Measurements from ENCODE around the gene LENEP.

LENEP gene

DNA sequence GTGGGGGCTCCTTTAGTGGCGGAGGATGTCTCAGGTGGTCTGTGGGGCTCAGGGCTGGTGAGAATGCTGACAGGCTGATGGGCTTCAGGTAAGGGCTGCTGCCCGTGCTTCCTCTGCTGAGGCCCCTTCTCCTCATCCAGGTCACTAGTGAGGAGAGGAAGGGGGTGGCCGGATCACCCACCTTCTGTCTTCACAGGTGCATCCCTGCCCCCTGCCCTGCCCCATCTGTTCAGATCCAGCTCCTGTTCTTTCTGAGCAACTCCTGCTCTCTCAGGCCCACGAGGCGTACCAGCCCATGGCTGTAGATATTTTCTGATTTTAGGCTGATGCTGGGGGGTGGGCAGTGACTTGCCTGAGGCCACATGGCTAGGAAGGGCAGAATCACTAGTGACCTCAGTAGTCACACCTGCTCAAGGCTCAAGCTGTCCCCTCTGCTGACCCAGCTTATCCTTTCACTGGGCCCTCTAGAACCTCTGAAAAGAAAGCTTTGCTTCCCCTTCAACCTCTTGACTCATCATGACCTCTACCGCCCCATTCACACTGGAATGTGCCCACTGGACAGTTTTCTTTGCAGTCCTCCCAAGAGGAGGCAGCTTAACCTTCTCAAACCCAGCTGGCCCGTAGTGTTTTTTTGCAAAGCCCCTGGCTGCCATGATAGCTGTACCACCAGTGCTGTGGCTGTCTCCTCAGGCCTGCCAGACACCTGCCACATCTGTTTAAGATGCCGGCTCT lies 25.4 kb downstream of the LENEP start:
- CTCF ChIA-PET, result interaction anchor here (0.8 to 6.7 kb wide), 12 partner anchors 15 to 459 kb away, joined by 4 to 48 read pairs (median 6); partner anchors contain the start of genes ADAM15, DCST1, DCST2 and FLAD1
- no peak for DNase-seq
- peak overlapping the region; percentile 35 for H3K27ac Mint-ChIP-seq
- H3K4me1 Mint-ChIP-seq, result peaks cover 57% of the 10 kb centered on the region
- H3K4me3 Mint-ChIP-seq, result no peak overlapping the region
- peaks cover 48% of the 10 kb centered on the region for H3K36me3 Mint-ChIP-seq
- H3K27me3 Mint-ChIP-seq, result peaks cover 5% of the 10 kb centered on the region
- H3K9me3 Mint-ChIP-seq, result no peaks in the 10 kb centered on the region

DNA sequence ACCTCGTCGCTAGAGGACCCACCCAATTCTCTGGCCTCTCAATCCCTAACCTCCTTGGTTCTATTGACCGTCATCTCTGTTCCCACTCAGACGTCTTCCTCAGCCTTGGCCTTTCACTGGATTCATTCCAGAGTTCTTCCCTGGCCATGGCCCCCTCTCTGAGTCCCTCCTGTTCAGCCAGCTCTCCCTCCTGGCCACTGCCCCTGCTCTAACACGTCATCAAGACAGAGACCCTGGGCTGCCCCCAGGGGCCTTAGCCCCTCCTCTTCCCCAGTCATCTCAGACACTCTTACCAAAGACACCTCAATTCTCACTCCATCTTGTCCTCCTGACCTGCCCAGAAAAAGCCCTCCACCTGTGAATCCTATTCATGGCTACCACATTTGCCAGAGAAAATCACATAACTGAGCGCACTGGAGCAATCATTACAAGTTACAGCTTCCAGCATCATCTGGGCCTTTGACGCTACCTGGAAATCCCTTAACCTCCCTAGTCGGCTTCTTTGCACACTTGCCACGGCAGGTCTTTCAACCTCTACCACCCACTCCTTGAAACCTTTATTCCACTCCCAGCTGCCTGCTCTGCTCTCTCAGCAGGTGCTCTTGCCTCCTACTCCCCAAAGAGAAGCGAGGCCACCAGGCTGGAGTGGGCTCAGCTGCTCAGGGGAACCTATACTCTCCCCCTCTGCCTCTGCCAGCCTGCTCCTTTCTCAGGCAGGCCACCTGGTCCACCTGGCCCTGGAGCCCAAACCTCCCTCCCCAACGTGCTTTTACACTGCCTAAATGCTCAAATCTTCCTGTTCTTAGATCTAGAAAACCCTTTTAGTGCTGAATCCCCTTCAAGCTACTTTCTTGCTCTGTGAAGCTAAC lies 26.2 kb downstream of the LENEP start:
- H3K4me1 Mint-ChIP-seq, result peaks cover 48% of the 10 kb centered on the region
- H3K9me3 Mint-ChIP-seq, result no peaks in the 10 kb centered on the region
- CTCF ChIA-PET, result interaction anchor here (0.8 to 6.7 kb wide), 9 partner anchors 14 to 65 kb away, joined by 3 to 48 read pairs (median 6); partner anchors contain the start of genes ADAM15, DCST1, DCST2 and PYGO2
- DNase-seq, result no peak
- H3K27me3 Mint-ChIP-seq, result peaks cover 9% of the 10 kb centered on the region
- H3K36me3 Mint-ChIP-seq, result peaks cover 41% of the 10 kb centered on the region
- no peak overlapping the region for H3K4me3 Mint-ChIP-seq
- H3K27ac Mint-ChIP-seq, result peak overlapping the region; percentile 35

DNA sequence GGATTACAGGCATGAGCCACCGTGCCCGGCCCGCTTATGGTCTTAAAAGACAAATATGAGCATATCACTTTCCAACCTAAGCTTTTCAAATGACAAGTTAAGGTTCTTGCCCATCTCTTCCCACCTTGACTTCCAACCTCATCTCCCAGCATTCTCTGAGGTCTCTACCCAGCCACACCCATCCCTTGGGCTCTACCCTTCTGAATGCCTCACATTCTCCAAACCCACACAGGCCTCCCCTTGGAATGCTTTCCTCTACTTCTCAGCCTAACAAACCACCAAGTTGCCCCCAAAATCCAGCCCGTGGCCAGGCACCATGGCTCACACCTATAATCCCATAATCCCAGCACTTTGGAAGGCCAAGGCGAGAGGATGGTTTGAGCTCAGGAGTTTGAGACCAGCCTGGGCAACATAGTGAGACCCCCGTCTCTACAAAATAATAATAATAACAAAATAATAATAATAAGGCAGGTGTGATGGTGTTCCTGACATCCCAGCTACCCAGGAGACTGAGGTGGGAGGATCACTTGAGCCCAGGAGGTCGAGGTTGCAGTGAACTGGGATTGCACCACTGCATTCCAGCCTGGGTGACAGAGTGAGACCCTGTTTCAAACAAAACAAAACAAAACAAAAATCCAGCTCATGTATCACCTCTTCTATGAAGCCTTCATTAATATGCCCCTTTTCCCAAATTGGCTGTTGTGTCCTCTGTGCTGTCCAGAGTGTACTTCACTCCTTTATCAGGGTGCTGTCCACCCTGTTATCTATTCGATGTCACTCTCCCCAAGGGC lies 28.9 kb downstream of the LENEP start:
- Mint-ChIP-seq H3K4me3 (no peak overlapping the region), H3K27ac (no peak overlapping the region), H3K27me3 (peaks cover 10% of the 10 kb centered on the region), H3K4me1 (peaks cover 24% of the 10 kb centered on the region), H3K9me3 (no peaks in the 10 kb centered on the region), H3K36me3 (peaks cover 23% of the 10 kb centered on the region)
- no peak for DNase-seq
- CTCF ChIA-PET, result interaction anchor here (1.2 to 2.3 kb wide), 4 partner anchors 29 to 63 kb away, joined by 4 to 7 read pairs (median 6); partner anchors contain the start of genes ADAM15 and PYGO2

DNA sequence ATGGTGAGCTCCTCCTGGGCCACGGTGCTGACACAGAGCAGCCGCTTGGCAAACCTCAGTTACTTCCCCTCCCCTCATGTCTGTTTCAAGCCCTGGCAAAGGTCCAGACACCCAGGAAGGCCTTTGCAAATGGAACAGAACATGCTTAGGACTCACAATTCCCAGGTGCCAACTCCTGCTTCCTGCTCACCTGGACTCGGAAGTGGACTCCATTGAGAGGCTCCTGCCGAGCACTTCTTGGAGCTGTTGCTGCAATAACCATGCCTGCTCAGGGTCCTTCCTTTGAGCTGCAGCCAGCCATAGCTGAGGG lies 29.5 kb downstream of the LENEP start:
- Mint-ChIP-seq H3K36me3 (peaks cover 19% of the 10 kb centered on the region), H3K4me3 (no peak overlapping the region), H3K27me3 (peaks cover 10% of the 10 kb centered on the region), H3K4me1 (peaks cover 19% of the 10 kb centered on the region), H3K27ac (no peak overlapping the region), H3K9me3 (no peaks in the 10 kb centered on the region)
- DNase-seq, result no peak
- CTCF ChIA-PET, result interaction anchor here (1.2 to 2.3 kb wide), 4 partner anchors 29 to 63 kb away, joined by 4 to 7 read pairs (median 6); partner anchors contain the start of genes ADAM15 and PYGO2

DNA sequence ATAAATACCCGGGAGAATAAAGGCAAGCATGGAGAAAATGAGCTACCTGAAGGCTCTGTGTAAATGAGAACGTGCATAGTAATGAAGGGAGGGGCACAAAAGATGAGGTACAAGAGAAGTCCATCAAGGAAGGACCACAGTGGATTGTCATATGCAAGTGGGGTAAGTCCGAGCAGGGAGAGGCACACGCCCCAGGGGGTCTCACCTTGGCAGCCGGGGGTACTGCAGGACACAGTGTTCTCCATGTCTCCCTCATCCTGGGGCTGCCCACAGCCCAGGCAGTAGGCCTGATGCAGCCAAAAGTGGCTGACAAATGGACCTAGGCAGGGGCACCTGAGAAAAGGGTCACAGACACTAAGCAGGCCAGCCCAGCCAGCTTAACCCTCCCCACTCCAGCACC lies 30.2 kb downstream of the LENEP start:
- CTCF ChIA-PET, result interaction anchor here (1.9 to 2.3 kb wide), 2 partner anchors 28 to 62 kb away, joined by 6 to 7 read pairs; partner anchors contain the start of gene ADAM15
- peak overlapping the region; percentile 3 for H3K27ac Mint-ChIP-seq

DNA sequence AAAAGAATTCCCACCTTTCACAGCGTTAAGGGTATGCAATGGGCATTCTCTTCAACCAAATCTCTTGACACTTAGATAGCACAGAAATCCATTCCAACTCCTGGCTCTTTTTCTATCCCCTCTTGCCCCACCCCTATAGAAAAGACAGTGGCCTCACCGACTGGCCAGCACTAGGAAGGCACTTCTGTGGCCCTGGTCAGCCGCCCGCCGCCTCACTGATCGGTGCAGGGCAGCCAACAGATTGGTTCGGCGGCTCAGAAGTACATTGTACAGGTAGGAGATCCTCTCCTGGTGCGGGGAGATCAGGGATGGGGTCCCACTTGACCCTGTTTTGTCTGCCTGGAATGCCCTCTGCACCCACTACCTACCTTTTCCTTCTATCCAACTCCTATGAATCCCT lies 30.9 kb downstream of the LENEP start:
- Mint-ChIP-seq H3K9me3 (no peaks in the 10 kb centered on the region), H3K27me3 (peaks cover 16% of the 10 kb centered on the region), H3K4me1 (peaks cover 9% of the 10 kb centered on the region), H3K36me3 (peaks cover 10% of the 10 kb centered on the region), H3K4me3 (no peak overlapping the region), H3K27ac (no peak overlapping the region)
- CTCF ChIA-PET, result interaction anchor here (1.6 to 2.3 kb wide), 2 partner anchors 8 to 61 kb away, joined by 5 to 6 read pairs; no protein-coding TSS in a partner anchor
- DNase-seq, result no peak

More for the DNA sequence above, 30.2 kb downstream of the LENEP start:
- peaks cover 15% of the 10 kb centered on the region for H3K4me1 Mint-ChIP-seq
- peaks cover 16% of the 10 kb centered on the region for H3K36me3 Mint-ChIP-seq
- no peak overlapping the region for H3K4me3 Mint-ChIP-seq
- no peaks in the 10 kb centered on the region for H3K9me3 Mint-ChIP-seq
- no peak for DNase-seq
- peaks cover 10% of the 10 kb centered on the region for H3K27me3 Mint-ChIP-seq

DNA sequence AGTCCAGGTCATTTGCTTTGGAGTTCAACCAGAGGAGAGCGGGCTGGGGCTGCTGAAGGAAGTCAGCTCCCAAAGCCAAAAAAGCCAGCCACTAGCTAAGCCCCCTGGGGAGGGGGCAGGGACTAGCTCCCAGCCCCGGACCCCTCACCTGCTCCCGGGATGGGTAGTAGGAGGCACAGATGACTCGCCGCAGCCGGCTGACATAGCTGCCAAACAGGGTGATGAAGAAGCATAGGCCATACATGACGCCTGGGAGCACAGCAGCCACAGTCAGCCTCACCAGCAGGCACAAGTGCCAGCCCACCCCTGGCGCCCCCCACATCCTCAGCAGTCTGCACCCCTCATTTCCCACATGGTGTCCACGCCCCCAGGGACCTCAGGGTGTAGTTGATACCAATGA lies 32.8 kb downstream of the LENEP start:
- DNase-seq, result no peak
- no peak overlapping the region for H3K4me3 Mint-ChIP-seq
- peaks cover 29% of the 10 kb centered on the region for H3K27me3 Mint-ChIP-seq
- CTCF ChIA-PET, result interaction anchor here (1.0 to 1.6 kb wide), 2 partner anchors 9 to 10 kb away, joined by 5 read pairs; no protein-coding TSS in a partner anchor
- no peak overlapping the region for H3K27ac Mint-ChIP-seq
- H3K4me1 Mint-ChIP-seq, result no peaks in the 10 kb centered on the region
- H3K9me3 Mint-ChIP-seq, result no peaks in the 10 kb centered on the region
- H3K36me3 Mint-ChIP-seq, result no peaks in the 10 kb centered on the region

DNA sequence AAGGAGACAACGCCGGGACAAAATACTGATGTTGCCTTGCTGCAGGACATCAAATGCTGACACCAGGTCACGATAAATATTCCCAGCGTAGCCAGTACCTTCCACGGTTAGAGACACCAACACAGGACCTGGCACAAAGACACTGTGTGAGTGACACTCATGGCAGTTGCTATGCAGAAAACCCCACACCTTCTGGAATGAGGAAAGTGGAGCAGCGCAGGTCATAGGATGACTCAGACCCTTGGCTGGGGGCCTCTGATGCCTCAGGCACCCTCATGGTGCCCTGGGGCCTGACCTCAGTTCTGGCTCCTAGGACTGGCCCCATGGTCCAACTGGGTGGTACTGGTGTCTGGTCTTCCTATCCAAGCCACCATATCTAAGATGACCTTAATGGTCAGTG lies 33.2 kb downstream of the LENEP start:
- Mint-ChIP-seq H3K27ac (no peak overlapping the region), H3K36me3 (no peaks in the 10 kb centered on the region), H3K4me1 (no peaks in the 10 kb centered on the region), H3K27me3 (peaks cover 30% of the 10 kb centered on the region), H3K4me3 (no peak overlapping the region), H3K9me3 (no peaks in the 10 kb centered on the region)
- no peak for DNase-seq
- CTCF ChIA-PET, result no interaction called here

DNA sequence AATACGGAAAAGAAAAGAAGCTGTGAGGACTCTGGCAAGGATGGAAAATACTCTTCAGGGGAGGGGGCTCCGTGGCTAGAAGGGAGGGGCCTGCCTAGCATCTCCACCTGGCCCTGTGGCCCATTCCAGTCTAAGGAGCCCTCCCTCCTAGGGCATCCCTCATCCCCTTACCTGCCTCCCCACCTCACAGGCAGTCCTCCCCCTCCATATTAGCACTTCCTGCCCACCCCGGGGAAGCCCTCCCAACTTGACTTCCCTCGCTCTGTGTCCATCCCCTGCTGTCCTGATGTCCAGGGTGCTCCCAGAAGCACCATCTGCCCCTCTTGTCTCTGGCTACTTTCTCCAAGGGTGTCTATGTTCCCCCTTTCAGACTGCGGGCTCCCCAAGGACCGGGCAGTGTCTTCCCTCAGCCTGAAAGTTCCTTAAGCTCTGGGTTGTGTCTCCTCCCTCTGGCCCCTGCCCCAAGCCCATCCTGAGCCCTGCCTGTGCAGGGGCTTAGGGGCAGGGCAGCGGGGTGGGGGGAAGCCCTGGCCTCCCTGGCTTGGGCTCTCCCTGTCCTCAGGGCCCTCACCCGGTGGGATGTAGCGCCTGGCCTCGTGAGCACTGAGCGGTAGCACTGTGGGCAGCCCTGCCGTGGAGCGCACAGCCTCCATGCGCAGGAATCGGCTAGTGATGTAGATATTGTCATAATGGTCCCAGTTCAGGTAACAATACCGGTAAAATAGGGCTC lies 36.3 kb downstream of the LENEP start:
- no peak overlapping the region for H3K4me3 Mint-ChIP-seq
- no peak overlapping the region for H3K27ac Mint-ChIP-seq
- no peak for DNase-seq
- H3K27me3 Mint-ChIP-seq, result peaks cover 45% of the 10 kb centered on the region
- CTCF ChIA-PET, result no interaction called here
- H3K4me1 Mint-ChIP-seq, result no peaks in the 10 kb centered on the region
- H3K9me3 Mint-ChIP-seq, result no peaks in the 10 kb centered on the region
- H3K36me3 Mint-ChIP-seq, result no peaks in the 10 kb centered on the region

DNA sequence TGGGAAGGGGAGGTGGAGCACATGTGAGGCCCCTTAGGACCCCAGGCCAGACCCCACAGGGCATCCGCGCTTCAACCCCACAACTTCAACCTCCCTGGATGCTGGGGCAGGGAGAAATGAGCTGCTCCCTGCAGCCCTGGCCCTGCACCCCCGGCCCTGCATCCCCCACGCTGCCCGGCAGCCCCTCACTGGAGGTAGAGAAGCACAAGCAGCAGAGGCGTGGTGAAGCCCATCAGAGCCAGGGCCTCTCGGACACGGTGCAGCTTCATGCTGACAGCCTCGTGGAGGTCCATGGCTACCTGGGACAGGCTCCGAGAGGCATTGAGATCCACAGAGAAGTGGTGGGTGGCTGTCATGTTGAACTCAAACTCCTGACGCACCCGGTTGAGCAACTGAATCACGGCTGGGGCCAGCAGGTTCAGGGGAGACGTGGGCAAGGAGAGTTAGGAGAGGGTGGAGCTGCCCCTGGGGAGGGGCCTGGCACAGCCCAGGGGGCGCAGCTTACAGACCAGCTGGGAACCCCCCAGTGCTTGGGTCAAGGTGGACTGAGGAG lies 36.9 kb downstream of the LENEP start:
- Mint-ChIP-seq H3K36me3 (no peaks in the 10 kb centered on the region), H3K4me1 (no peaks in the 10 kb centered on the region), H3K9me3 (no peaks in the 10 kb centered on the region), H3K27me3 (peaks cover 48% of the 10 kb centered on the region), H3K4me3 (no peak overlapping the region), H3K27ac (no peak overlapping the region)
- CTCF ChIA-PET, result interaction anchor here (0.8 kb wide), 1 partner anchor 9 kb away, joined by 3 read pairs; no protein-coding TSS in a partner anchor
- no peak for DNase-seq

DNA sequence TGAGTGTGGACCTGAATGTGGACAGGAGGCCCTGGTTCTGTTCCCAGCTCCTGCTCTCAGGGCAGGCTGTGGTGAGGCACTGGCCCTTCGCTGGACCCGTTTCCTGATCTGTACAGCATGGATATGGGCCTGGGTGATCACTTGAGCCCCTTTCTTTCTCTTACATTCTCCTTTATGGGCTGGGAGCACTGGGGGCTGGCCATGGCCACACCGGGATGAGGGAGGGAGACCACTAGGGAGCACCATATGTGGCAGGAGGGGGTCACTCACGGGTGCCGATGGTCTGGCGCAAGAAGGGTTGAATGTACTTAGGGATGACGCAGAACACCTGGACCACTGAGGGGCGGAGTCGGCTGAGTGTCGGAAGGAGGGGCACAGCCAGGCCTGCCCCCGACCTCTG lies 37.5 kb downstream of the LENEP start:
- no peak overlapping the region for H3K27ac Mint-ChIP-seq
- H3K27me3 Mint-ChIP-seq, result peaks cover 48% of the 10 kb centered on the region
- no peak for DNase-seq
- CTCF ChIA-PET, result interaction anchor here (0.8 kb wide), 1 partner anchor 9 kb away, joined by 3 read pairs; no protein-coding TSS in a partner anchor
- H3K36me3 Mint-ChIP-seq, result no peaks in the 10 kb centered on the region
- no peaks in the 10 kb centered on the region for H3K4me1 Mint-ChIP-seq
- H3K4me3 Mint-ChIP-seq, result no peak overlapping the region
- no peaks in the 10 kb centered on the region for H3K9me3 Mint-ChIP-seq

DNA sequence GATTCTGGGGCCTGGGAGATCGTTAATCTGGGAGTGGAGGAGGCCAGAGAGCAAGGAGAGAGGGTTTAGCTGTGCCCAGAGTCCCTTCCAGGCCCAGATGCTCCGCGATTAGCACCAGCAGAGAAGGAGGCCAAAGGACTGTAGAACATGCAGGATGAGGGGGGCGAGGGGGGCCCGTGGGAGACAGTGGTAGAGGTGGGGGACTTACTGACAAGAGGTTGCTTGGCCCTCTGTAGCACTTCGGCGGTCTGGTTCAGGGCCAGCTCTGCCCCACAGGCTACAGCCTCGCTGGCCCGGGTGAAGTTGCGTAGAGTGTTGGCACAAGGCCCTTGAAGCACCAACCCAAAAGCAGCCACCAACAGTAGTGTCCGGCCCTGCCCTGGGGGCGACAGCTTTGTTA lies 39.5 kb downstream of the LENEP start:
- DNase-seq, result no peak
- H3K27me3 Mint-ChIP-seq, result peaks cover 64% of the 10 kb centered on the region
- H3K9me3 Mint-ChIP-seq, result no peaks in the 10 kb centered on the region
- no peaks in the 10 kb centered on the region for H3K4me1 Mint-ChIP-seq
- H3K4me3 Mint-ChIP-seq, result no peak overlapping the region
- H3K27ac Mint-ChIP-seq, result no peak overlapping the region
- CTCF ChIA-PET, result interaction anchor here (1.8 kb wide), 1 partner anchor 15 kb away, joined by 6 read pairs; no protein-coding TSS in a partner anchor
- H3K36me3 Mint-ChIP-seq, result no peaks in the 10 kb centered on the region

DNA sequence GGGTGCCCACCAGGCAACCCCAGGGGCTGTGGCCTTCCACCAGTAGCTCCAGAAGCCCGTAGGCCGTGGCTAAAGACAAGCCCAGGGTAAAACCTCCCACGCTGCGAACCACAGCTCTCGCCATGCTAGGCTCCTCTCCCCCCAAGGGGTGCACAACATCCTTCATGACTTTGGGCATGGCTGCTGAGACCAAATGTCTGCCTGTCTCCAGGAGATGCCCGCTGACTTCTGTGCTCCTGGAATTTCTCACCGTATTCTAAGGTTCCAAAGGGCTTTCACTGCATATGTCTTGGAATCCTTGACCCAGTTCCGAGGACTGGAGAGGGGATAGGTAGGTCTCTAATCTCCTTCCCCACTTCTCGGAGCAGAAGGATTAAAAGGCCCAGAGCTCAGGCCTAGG lies 40.1 kb downstream of the LENEP start, which contains the start of the genes DCST1 and DCST2:
TSS of gene DCST1 (plus strand) at position 301 of the 400 bp plus-strand sequence. CDS start 213 bp downstream, outside the sequence.
TSS of gene DCST2 (minus strand) at position 258 of the 400 bp plus-strand sequence. CDS start at position 178, 80 bp downstream.
- no peak for DNase-seq
- H3K27ac Mint-ChIP-seq, result no peak within 1 kb of the TSS
- no peaks in the 10 kb centered on the region for H3K4me1 Mint-ChIP-seq
- CTCF ChIA-PET, result interaction anchor here (1.0 to 1.8 kb wide), 2 partner anchors 14 to 16 kb away, joined by 3 to 6 read pairs; no protein-coding TSS in a partner anchor
- H3K9me3 Mint-ChIP-seq, result no peaks in the 10 kb centered on the region
- H3K36me3 Mint-ChIP-seq, result no peaks in the 10 kb centered on the region
- H3K27me3 Mint-ChIP-seq, result peaks cover 70% of the 10 kb centered on the region
- no peak within 1 kb of the TSS for H3K4me3 Mint-ChIP-seq

All from activated naive CD4-positive, alpha-beta T cell treated with anti-CD3 and anti-CD28 coated beads, Interleukin-2, amount 10 ng/mL, durations not matched to agents 7 days and 5 days (primary cell).